Kidney epithelial cell (primary cell): ENCODE data around the gene CERS3. TPM values are rescaled to one million over a fixed set of nuclear protein-coding genes. Genes with fewer than 3 reads are reported as not detected.

ENCODE experiments used
- DNase-seq: peaks from one replicate; pipeline ENCODE4 v3.0.0-alpha.2; 2010; ENCODE audit warnings: low read depth
- H3K27me3 ChIP-seq: 2 replicates; pipeline ENCODE4 v1.6.0; 2011; ENCODE audit warnings: low read length; ENCODE audit not compliant: control insufficient read depth, insufficient read depth
- H3K36me3 ChIP-seq: 2 replicates; pipeline ENCODE4 v1.5.1; 2011; ENCODE audit warnings: low read length; ENCODE audit not compliant: control insufficient read depth, insufficient read depth
- H3K4me3 ChIP-seq: 2 replicates; pipeline ENCODE4 v1.5.1; 2011; ENCODE audit warnings: low read depth, mild to moderate bottlenecking, control low read depth, low read length
- CTCF ChIP-seq: IDR thresholded peaks from 2 replicates; pipeline ENCODE4 v1.5.1; 2011; ENCODE audit warnings: mild to moderate bottlenecking, moderate library complexity, low read length, control low read depth, inconsistent platforms; ENCODE audit not compliant: insufficient read depth, poor library complexity, severe bottlenecking
- total RNA-seq: library from RNA; depleted of rRNA; stranded (reverse); fragments of >200 nt; gene quantifications from 2 replicates; pipeline ENCODE4 v1.2.3, GENCODE V29; 2015

The CERS3 gene
- total RNA-seq, 1 donor from 2014 or later = not detected

GRCh38 chr15:100526027-100526481 lies 2.7 kb downstream of the CERS3 start:
- no peak for DNase-seq
- TF ChIP-seq CTCF = no peak
- Histone ChIP-seq H3K36me3 (no peaks in the 10 kb centered on the region), H3K4me3 (no peak overlapping the region), H3K27me3 (no peaks in the 10 kb centered on the region)

GRCh38 chr15:100525436-100525835 lies 3.3 kb downstream of the CERS3 start:
- TF ChIP-seq CTCF = no peak
- Histone ChIP-seq H3K36me3 (no peaks in the 10 kb centered on the region), H3K27me3 (no peaks in the 10 kb centered on the region), H3K4me3 (no peak overlapping the region)
- DNase-seq = no peak

- H3K36me3 ChIP-seq = no peaks in the 10 kb centered on the region
- H3K27me3 ChIP-seq = no peaks in the 10 kb centered on the region
- H3K4me3 ChIP-seq = no peak overlapping the region
- TF ChIP-seq CTCF = no peak
- DNase-seq = no peak
Measured at GRCh38 chr15:100524326-100524725, 4.4 kb downstream of the CERS3 start.

GRCh38 chr15:100521907-100522306 lies 6.8 kb downstream of the CERS3 start:
- Histone ChIP-seq H3K36me3 (no peaks in the 10 kb centered on the region), H3K4me3 (no peak overlapping the region)

GRCh38 chr15:100520132-100520921 lies 8.4 kb downstream of the CERS3 start:
- H3K27me3 ChIP-seq = no peaks in the 10 kb centered on the region
- no peak for TF ChIP-seq CTCF

More at GRCh38 chr15:100521907-100522306, 6.8 kb downstream of the CERS3 start:
- no peaks in the 10 kb centered on the region for H3K27me3 ChIP-seq
- no peak for DNase-seq
- no peak for TF ChIP-seq CTCF

GRCh38 chr15:100517846-100518245 lies 10.9 kb downstream of the CERS3 start:
- no peaks in the 10 kb centered on the region for H3K27me3 ChIP-seq
- no peak for DNase-seq
- H3K4me3 ChIP-seq = no peak overlapping the region
- no peaks in the 10 kb centered on the region for H3K36me3 ChIP-seq
- no peak for TF ChIP-seq CTCF

More at GRCh38 chr15:100520132-100520921, 8.4 kb downstream of the CERS3 start:
- no peak overlapping the region for H3K4me3 ChIP-seq
- no peaks in the 10 kb centered on the region for H3K36me3 ChIP-seq
- DNase-seq = no peak
